GM19463 (cell line): ENCODE results near the gene C15orf39.

Experiments
- ATAC-seq: cut with Tn5 transposase; IDR thresholded peaks from one replicate; pipeline ENCODE4 v1.9.1; 2021; ENCODE audit warnings: mild to moderate bottlenecking, moderate library complexity; ENCODE audit not compliant: unreplicated experiment

Gene C15orf39

GRCh38 chr15:75171408-75171807 is 30.3 kb upstream of the C15orf39 start:
- no peak for ATAC-seq

- no peak for ATAC-seq
These were observed 29.3 kb upstream of the C15orf39 start for GRCh38 chr15:75172284-75172820.

GRCh38 chr15:75174102-75174501 is 27.6 kb upstream of the C15orf39 start:
- no peak for ATAC-seq

GRCh38 chr15:75174729-75175128 is 27.0 kb upstream of the C15orf39 start:
- no peak for ATAC-seq

GRCh38 chr15:75176396-75176761 is 25.3 kb upstream of the C15orf39 start:
- ATAC-seq, result no peak

- ATAC-seq, result no peak
These were observed 24.2 kb upstream of the C15orf39 start for GRCh38 chr15:75177360-75178071.

GRCh38 chr15:75178171-75178937 is 23.3 kb upstream of the C15orf39 start:
- ATAC-seq, result no peak

GRCh38 chr15:75178938-75179745 is 22.5 kb upstream of the C15orf39 start:
- ATAC-seq, result no peak

GRCh38 chr15:75179746-75180140 is 21.9 kb upstream of the C15orf39 start:
- no peak for ATAC-seq

GRCh38 chr15:75181780-75182179 is 19.9 kb upstream of the C15orf39 start:
- no peak for ATAC-seq

GRCh38 chr15:75182187-75183131 is 19.2 kb upstream of the C15orf39 start:
- no peak for ATAC-seq

GRCh38 chr15:75185271-75186029 is 16.2 kb upstream of the C15orf39 start:
- ATAC-seq, result no peak

GRCh38 chr15:75186044-75186443 is 15.6 kb upstream of the C15orf39 start:
- no peak for ATAC-seq

- ATAC-seq, result no peak
These were observed 13.2 kb upstream of the C15orf39 start for GRCh38 chr15:75188499-75188898.

- ATAC-seq, result no peak
These were observed 10.4 kb upstream of the C15orf39 start for GRCh38 chr15:75191235-75191634.

- ATAC-seq, result no peak
These were observed 9.4 kb upstream of the C15orf39 start for GRCh38 chr15:75192307-75192706.

- ATAC-seq, result no peak
These were observed 8.4 kb upstream of the C15orf39 start for GRCh38 chr15:75193272-75193671.

- no peak for ATAC-seq
These were observed 7.7 kb upstream of the C15orf39 start for GRCh38 chr15:75193976-75194375.

GRCh38 chr15:75194397-75194796 is 7.3 kb upstream of the C15orf39 start:
- no peak for ATAC-seq
